K562 (cell line): Measurements from ENCODE around the gene SLC19A1. TPM values are rescaled to one million over a fixed set of nuclear protein-coding genes. Genes with fewer than 3 reads are reported as not detected.

ENCODE experiments used
- ATAC-seq: fragments of 200-7000 bp; cut with Tn5 transposase; 3 replicates; pipeline ENCODE4 v1.9.1; 2020; ENCODE audit warnings: moderate library complexity
- BruUV-seq: library from RNA; stranded (reverse); fragments of 400-500 nt; replicated peaks from 2 replicates; lab custom pipeline; 2021; lab: Mats Ljungman, UMichigan
- CTCF ChIA-PET: fragments of 300-600 bp; formaldehyde crosslinking; extraction: SDS; loops from one replicate; lab custom pipeline; 2021; ENCODE audit warnings: low intra/inter-chr PET ratio; lab: Yijun Ruan, JAX
- POLR2A ChIA-PET: fragments of 300-600, 350-650 bp; sonication (Branson Sonifier 250); formaldehyde crosslinking; extraction: SDS; loops from one replicate; lab custom pipeline; 2021; ENCODE audit warnings: antibody characterized with exemption, inconsistent platforms; lab: Yijun Ruan, JAX
- DNase-seq, 4 experiments: peaks; one replicate each; pipeline versions ENCODE4 v3.0.0 to v3.0.0-alpha.2; 2011 to 2018; ENCODE audit warnings: low spot score in 3 of 4, mixed read lengths in 3 of 4; ENCODE audit errors: extremely low read depth in 1 of 4
- FAIRE-seq: peaks from 2 replicates; lab custom pipeline; 2011; peaks lifted over from hg19 to GRCh38; lab: Jason Lieb, UNC
- H2AFZ ChIP-seq: 2 replicates; pipeline ENCODE4 v1.6.0; 2011; ENCODE audit warnings: low read depth, low read length, control low read depth, inconsistent platforms
- H3K27ac ChIP-seq: fragments of 200-600 bp; 3 replicates; pipeline ENCODE4 v1.8.0; 2011; ENCODE audit warnings: low read depth, mild to moderate bottlenecking, control low read depth, inconsistent platforms, low read length, moderate library complexity, mixed read lengths; ENCODE audit errors: extremely low read depth
- H3K27me3 ChIP-seq, 2 experiments: fragments of 300-600 bp in 1 of 2; 2 replicates in 1 of 2; 3 replicates in 1 of 2; pipeline versions ENCODE4 v1.6.0 to v1.8.0; 2011; ENCODE audit warnings: inconsistent platforms in 2 of 2, low read length in 2 of 2, mild to moderate bottlenecking in 1 of 2, mixed read lengths in 1 of 2, moderate library complexity in 1 of 2; ENCODE audit not compliant: control insufficient read depth in 2 of 2, insufficient read depth in 2 of 2
- H3K36me3 ChIP-seq: fragments of 300-600 bp; 3 replicates; pipeline ENCODE4 v1.8.0; 2011; ENCODE audit warnings: mild to moderate bottlenecking, low read length, inconsistent platforms; ENCODE audit not compliant: control insufficient read depth, insufficient read depth
- H3K4me1 ChIP-seq, 2 experiments: fragments of 200-600 bp in 1 of 2; replicated peaks in 1 of 2; 2 replicates in 1 of 2; 3 replicates in 1 of 2; pipeline versions ENCODE4 v1.5.1 to v1.8.0; 2011; ENCODE audit warnings: inconsistent platforms in 2 of 2, low read length in 2 of 2, mild to moderate bottlenecking in 1 of 2, mixed read lengths in 1 of 2, moderate library complexity in 1 of 2; ENCODE audit not compliant: control insufficient read depth in 2 of 2, insufficient read depth in 2 of 2
- H3K4me2 ChIP-seq: 2 replicates; pipeline ENCODE4 v1.6.1; 2011; ENCODE audit warnings: low read length, control low read depth, inconsistent platforms, mixed read lengths; ENCODE audit not compliant: insufficient read depth
- H3K4me3 ChIP-seq: fragments of 200-600 bp; sonication (generic), shearing (Covaris generic); 2 replicates; pipeline ENCODE4 v1.5.1; 2016; ENCODE audit warnings: control low read depth, inconsistent platforms
- H3K79me2 ChIP-seq: fragments of 200-600 bp; 3 replicates; pipeline ENCODE4 v1.8.0; 2011; ENCODE audit warnings: low read length, inconsistent platforms; ENCODE audit not compliant: control insufficient read depth, insufficient read depth
- H3K9ac ChIP-seq, 2 experiments: 2 replicates each; pipeline versions ENCODE4 v1.6.0 to v1.6.1; 2011; ENCODE audit warnings: low read depth in 2 of 2, low read length in 2 of 2, control low read depth in 1 of 2, inconsistent platforms in 1 of 2, mild to moderate bottlenecking in 1 of 2, mixed read lengths in 1 of 2; ENCODE audit not compliant: insufficient read depth in 1 of 2
- H3K9me1 ChIP-seq: one replicate; pipeline ENCODE4 v1.6.0; 2011; ENCODE audit warnings: inconsistent platforms, mild to moderate bottlenecking, low read length, moderate library complexity; ENCODE audit not compliant: control insufficient read depth, insufficient read depth
- H3K9me3 ChIP-seq: replicated peaks from 2 replicates; pipeline ENCODE4 v1.5.1; 2011; ENCODE audit warnings: low read depth, low read length, inconsistent platforms; ENCODE audit not compliant: control insufficient read depth, insufficient read depth
- H4K20me1 ChIP-seq: replicated peaks from 2 replicates; pipeline ENCODE4 v1.6.1; 2011; ENCODE audit warnings: low read length, inconsistent platforms, mixed read lengths; ENCODE audit not compliant: control insufficient read depth, insufficient read depth
- BHLHE40 ChIP-seq: IDR thresholded peaks from 2 replicates; pipeline ENCODE4 v1.6.1; 2011; ENCODE audit warnings: low read length, improper control_type of control experiment
- FOXA3 ChIP-seq, 2 experiments: fragments of 450-650 bp in 1 of 2; sonication (generic) in 1 of 2; formaldehyde crosslinking; IDR thresholded peaks in 1 of 2; conservative IDR thresholded peaks in 1 of 2; 2 replicates each; pipeline versions ENCODE4 v1.4.0 to v1.8.0; 2020 to 2022; ENCODE audit warnings: mild to moderate bottlenecking in 2 of 2, missing genetic modification reagents in 1 of 2
- NONO ChIP-seq, 2 experiments: fragments of 200-400 bp in 1 of 2; fragments of 450-650 bp in 1 of 2; formaldehyde crosslinking in 1 of 2; IDR thresholded peaks; 2 replicates each; pipeline ENCODE4 v1.6.1; 2017; ENCODE audit warnings: low read depth in 2 of 2, mild to moderate bottlenecking in 2 of 2, moderate library complexity in 2 of 2, low read length in 1 of 2
- STAT5A ChIP-seq: IDR thresholded peaks from 2 replicates; pipeline ENCODE4 v1.6.1; 2012; ENCODE audit warnings: low read length, inconsistent platforms, borderline replicate concordance
- TARDBP ChIP-seq: fragments of 450-650 bp; IDR thresholded peaks from 2 replicates; pipeline ENCODE4 v1.6.1; 2016
- WGBS: fragments of 100-300 bp; shearing (Covaris generic); methylation state at CpG from one replicate; pipeline ENCODE4 v1.1.6; 2016; ENCODE audit warnings: low coverage, mixed read lengths; ENCODE audit not compliant: insufficient coverage; ENCODE audit errors: missing lambda C conversion rate; 5-methylcytosine and 5-hydroxymethylcytosine counted together
- in situ Hi-C: fragments of 300-500 bp; cut with MboI; formaldehyde crosslinking; loops from 4 replicates; pipeline ENCODE4 v1.15.0; 2018; ENCODE audit warnings: inconsistent platforms, mixed read lengths
- intact Hi-C: fragments of 100-400 bp; cut with micrococcal nuclease; formaldehyde crosslinking; loops from 2 replicates; pipeline ENCODE4 v1.14.2; 2022
- polyA plus RNA-seq, 8 experiments: library from polyadenylated mRNA; depleted of rRNA in 4 of 8; stranded (reverse) in 5 of 8; unstranded in 3 of 8; fragments of >200 nt; fragmentation: Nextera tagmentation in 2 of 8; fragmentation: Illumina TruSeq in 1 of 8; extraction: Ambion mirVana in 2 of 8; extraction: Trizol in 1 of 8; gene quantifications; 2 replicates each; pipeline versions ENCODE4 v1.2.1 to v1.2.3, GENCODE V29; 2011 to 2014; ENCODE audit warnings: inconsistent platforms in 1 of 8, missing spikeins in 1 of 8
- total RNA-seq, 7 experiments: library from RNA; depleted of rRNA in 6 of 7; stranded (reverse); fragments of >200 nt in 6 of 7; fragmentation: Illumina TruSeq in 2 of 7; extraction: Trizol in 2 of 7; gene quantifications; 2 replicates each; pipeline versions ENCODE4 v1.2.1 to v1.2.3, GENCODE V29; 2011 to 2021; ENCODE audit warnings: low replicate concordance in 1 of 7
- TF ChIP-seq, protein P1 (sequence below), 2 experiments: fragments of 150-350 bp in 1 of 2; IDR thresholded peaks; 2 replicates each; pipeline ENCODE4 v1.6.1; 2012 to 2016; ENCODE audit warnings: low read depth in 2 of 2, low read length in 2 of 2, mild to moderate bottlenecking in 1 of 2, moderate library complexity in 1 of 2
- TF ChIP-seq, protein P2 (sequence below): fragments of 200-600 bp; sonication (generic); IDR thresholded peaks from one replicate; pipeline ENCODE4 v1.6.1; 2012; ENCODE audit warnings: mild to moderate bottlenecking, low read depth, low read length, inconsistent platforms

Gene SLC19A1
- total and polyA plus RNA-seq, 9 of the 15 experiments (the other 6 are each of a cell fraction or from before 2014, with no cell fraction given) = 0.65 to 88.7 (median 12.0) TPM

DNA sequence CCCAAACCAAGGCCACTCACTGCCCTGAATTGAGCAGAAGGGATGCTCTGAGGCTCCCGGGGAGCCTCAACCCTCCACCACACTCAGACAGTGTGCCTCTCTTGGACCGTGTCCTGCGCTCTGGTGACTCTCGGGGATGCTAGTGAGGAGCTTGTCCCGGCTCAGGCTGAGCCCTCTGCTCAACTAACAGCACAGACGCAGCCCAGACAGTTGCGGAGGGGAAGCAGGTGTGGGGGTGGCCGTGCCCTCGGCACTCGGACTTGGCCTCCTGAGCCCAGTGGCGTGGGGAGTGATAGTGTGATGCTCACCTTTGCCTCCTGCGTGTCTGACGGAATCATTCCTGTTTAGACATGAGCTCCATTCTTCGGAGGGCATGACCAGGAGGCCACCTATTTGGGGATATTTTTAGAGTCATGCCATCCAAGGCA lies 15.4 kb upstream of the SLC19A1 start:
- intact Hi-C loops = no loop called here
- Histone ChIP-seq H3K4me2 (no peak overlapping the region), H3K27me3 (peaks cover 39 to 61% of the 10 kb centered on the region in 2 experiments), H4K20me1 (no peaks in the 10 kb centered on the region), H3K27ac (no peak overlapping the region), H3K4me3 (no peak overlapping the region), H3K36me3 (no peaks in the 10 kb centered on the region), H3K9me1 (no peaks in the 10 kb centered on the region), H3K79me2 (no peaks in the 10 kb centered on the region), H3K4me1 (peaks cover 3 to 44% of the 10 kb centered on the region in 2 experiments; a peak in 3 of 5 replicates), H2AFZ (no peak overlapping the region), H3K9me3 (0 out of 2 replicates have a peak, but pooled peaks cover under 1% of the 10 kb centered on the region), H3K9ac (peak overlapping the region in 1 of 2 experiments; percentile 52; a peak in 1 of 4 replicates)
- CTCF ChIA-PET = no interaction called here
- POLR2A ChIA-PET = interaction anchor here (0.5 to 2.6 kb wide), 2 partner anchors 14 to 279 kb away, joined by 3 to 12 read pairs; no protein-coding TSS in a partner anchor
- WGBS = 15% methylated on average over 13 of the region's 14 CpGs
- in situ Hi-C loops = loop anchor here (5.0 kb wide), 2 partner anchors 40 to 260 kb away; no protein-coding TSS in a partner anchor
- no peak for ATAC-seq
- no peak for DNase-seq
- FAIRE-seq = no peak
- no TSS peak for BruUV-seq
- TF ChIP-seq STAT5A = no peak
- TF ChIP-seq BHLHE40 = no peak
- TF ChIP-seq, protein P1, sequence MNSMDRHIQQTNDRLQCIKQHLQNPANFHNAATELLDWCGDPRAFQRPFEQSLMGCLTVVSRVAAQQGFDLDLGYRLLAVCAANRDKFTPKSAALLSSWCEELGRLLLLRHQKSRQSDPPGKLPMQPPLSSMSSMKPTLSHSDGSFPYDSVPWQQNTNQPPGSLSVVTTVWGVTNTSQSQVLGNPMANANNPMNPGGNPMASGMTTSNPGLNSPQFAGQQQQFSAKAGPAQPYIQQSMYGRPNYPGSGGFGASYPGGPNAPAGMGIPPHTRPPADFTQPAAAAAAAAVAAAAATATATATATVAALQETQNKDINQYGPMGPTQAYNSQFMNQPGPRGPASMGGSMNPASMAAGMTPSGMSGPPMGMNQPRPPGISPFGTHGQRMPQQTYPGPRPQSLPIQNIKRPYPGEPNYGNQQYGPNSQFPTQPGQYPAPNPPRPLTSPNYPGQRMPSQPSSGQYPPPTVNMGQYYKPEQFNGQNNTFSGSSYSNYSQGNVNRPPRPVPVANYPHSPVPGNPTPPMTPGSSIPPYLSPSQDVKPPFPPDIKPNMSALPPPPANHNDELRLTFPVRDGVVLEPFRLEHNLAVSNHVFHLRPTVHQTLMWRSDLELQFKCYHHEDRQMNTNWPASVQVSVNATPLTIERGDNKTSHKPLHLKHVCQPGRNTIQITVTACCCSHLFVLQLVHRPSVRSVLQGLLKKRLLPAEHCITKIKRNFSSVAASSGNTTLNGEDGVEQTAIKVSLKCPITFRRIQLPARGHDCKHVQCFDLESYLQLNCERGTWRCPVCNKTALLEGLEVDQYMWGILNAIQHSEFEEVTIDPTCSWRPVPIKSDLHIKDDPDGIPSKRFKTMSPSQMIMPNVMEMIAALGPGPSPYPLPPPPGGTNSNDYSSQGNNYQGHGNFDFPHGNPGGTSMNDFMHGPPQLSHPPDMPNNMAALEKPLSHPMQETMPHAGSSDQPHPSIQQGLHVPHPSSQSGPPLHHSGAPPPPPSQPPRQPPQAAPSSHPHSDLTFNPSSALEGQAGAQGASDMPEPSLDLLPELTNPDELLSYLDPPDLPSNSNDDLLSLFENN (IDR thresholded peaks at IDR 0.05; ENCODE audit: low read depth in 2 of 2, low read length in 2 of 2) = no peak
- TF ChIP-seq NONO (IDR thresholded peaks at IDR 0.05; ENCODE audit: low read depth in 2 of 2, low read length in 1 of 2) = no peak
- no peak for TF ChIP-seq FOXA3 (CRISPR knock-in tag; conservative IDR thresholded peaks at IDR 0.05 in 1 of 2, IDR thresholded peaks at IDR 0.05 in 1 of 2)
- TF ChIP-seq TARDBP = no peak
- TF ChIP-seq, protein P2, sequence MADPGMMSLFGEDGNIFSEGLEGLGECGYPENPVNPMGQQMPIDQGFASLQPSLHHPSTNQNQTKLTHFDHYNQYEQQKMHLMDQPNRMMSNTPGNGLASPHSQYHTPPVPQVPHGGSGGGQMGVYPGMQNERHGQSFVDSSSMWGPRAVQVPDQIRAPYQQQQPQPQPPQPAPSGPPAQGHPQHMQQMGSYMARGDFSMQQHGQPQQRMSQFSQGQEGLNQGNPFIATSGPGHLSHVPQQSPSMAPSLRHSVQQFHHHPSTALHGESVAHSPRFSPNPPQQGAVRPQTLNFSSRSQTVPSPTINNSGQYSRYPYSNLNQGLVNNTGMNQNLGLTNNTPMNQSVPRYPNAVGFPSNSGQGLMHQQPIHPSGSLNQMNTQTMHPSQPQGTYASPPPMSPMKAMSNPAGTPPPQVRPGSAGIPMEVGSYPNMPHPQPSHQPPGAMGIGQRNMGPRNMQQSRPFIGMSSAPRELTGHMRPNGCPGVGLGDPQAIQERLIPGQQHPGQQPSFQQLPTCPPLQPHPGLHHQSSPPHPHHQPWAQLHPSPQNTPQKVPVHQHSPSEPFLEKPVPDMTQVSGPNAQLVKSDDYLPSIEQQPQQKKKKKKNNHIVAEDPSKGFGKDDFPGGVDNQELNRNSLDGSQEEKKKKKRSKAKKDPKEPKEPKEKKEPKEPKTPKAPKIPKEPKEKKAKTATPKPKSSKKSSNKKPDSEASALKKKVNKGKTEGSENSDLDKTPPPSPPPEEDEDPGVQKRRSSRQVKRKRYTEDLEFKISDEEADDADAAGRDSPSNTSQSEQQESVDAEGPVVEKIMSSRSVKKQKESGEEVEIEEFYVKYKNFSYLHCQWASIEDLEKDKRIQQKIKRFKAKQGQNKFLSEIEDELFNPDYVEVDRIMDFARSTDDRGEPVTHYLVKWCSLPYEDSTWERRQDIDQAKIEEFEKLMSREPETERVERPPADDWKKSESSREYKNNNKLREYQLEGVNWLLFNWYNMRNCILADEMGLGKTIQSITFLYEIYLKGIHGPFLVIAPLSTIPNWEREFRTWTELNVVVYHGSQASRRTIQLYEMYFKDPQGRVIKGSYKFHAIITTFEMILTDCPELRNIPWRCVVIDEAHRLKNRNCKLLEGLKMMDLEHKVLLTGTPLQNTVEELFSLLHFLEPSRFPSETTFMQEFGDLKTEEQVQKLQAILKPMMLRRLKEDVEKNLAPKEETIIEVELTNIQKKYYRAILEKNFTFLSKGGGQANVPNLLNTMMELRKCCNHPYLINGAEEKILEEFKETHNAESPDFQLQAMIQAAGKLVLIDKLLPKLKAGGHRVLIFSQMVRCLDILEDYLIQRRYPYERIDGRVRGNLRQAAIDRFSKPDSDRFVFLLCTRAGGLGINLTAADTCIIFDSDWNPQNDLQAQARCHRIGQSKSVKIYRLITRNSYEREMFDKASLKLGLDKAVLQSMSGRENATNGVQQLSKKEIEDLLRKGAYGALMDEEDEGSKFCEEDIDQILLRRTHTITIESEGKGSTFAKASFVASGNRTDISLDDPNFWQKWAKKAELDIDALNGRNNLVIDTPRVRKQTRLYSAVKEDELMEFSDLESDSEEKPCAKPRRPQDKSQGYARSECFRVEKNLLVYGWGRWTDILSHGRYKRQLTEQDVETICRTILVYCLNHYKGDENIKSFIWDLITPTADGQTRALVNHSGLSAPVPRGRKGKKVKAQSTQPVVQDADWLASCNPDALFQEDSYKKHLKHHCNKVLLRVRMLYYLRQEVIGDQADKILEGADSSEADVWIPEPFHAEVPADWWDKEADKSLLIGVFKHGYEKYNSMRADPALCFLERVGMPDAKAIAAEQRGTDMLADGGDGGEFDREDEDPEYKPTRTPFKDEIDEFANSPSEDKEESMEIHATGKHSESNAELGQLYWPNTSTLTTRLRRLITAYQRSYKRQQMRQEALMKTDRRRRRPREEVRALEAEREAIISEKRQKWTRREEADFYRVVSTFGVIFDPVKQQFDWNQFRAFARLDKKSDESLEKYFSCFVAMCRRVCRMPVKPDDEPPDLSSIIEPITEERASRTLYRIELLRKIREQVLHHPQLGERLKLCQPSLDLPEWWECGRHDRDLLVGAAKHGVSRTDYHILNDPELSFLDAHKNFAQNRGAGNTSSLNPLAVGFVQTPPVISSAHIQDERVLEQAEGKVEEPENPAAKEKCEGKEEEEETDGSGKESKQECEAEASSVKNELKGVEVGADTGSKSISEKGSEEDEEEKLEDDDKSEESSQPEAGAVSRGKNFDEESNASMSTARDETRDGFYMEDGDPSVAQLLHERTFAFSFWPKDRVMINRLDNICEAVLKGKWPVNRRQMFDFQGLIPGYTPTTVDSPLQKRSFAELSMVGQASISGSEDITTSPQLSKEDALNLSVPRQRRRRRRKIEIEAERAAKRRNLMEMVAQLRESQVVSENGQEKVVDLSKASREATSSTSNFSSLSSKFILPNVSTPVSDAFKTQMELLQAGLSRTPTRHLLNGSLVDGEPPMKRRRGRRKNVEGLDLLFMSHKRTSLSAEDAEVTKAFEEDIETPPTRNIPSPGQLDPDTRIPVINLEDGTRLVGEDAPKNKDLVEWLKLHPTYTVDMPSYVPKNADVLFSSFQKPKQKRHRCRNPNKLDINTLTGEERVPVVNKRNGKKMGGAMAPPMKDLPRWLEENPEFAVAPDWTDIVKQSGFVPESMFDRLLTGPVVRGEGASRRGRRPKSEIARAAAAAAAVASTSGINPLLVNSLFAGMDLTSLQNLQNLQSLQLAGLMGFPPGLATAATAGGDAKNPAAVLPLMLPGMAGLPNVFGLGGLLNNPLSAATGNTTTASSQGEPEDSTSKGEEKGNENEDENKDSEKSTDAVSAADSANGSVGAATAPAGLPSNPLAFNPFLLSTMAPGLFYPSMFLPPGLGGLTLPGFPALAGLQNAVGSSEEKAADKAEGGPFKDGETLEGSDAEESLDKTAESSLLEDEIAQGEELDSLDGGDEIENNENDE = no peak
